ENCODE results near the gene CLRN2.

- TF ChIP-seq POLR2A (IDR thresholded peaks at IDR 0.05; ENCODE audit: low read depth, low read length) (no peak), CTCF (IDR thresholded peaks at IDR 0.05; ENCODE audit: extremely low read depth in 1 of 2, insufficient read depth in 1 of 2, low read depth in 1 of 2, low read length in 2 of 2) (no peak), EZH2 (IDR thresholded peaks at IDR 0.05; ENCODE audit: borderline replicate concordance, low read depth, low read length, severe bottlenecking) (no peak), MAX (IDR thresholded peaks at IDR 0.05; ENCODE audit: insufficient read depth, insufficient read length) (no peak), JUN (IDR thresholded peaks at IDR 0.05; ENCODE audit: borderline replicate concordance, insufficient read depth, insufficient read length, low read depth) (no peak), FOS (IDR thresholded peaks at IDR 0.05; ENCODE audit: borderline replicate concordance, insufficient read depth, low read length) (no peak), POLR2AphosphoS5 (IDR thresholded peaks at IDR 0.05; ENCODE audit: insufficient read depth, low read depth, low read length) (no peak)
Observed at GRCh38 chr4:17552427-17552826, 37.5 kb downstream of the CLRN2 start.
